SKM-1 treated with dmso at 0.1 percent for 144 hours (cell line): Measurements from ENCODE around the gene HOXA7.

Experiments used
- DNase-seq: peaks from one replicate; lab custom pipeline; 2025; ENCODE audit not compliant: unreplicated experiment; lab: John Stamatoyannopoulos, UW

Gene HOXA7

DNA sequence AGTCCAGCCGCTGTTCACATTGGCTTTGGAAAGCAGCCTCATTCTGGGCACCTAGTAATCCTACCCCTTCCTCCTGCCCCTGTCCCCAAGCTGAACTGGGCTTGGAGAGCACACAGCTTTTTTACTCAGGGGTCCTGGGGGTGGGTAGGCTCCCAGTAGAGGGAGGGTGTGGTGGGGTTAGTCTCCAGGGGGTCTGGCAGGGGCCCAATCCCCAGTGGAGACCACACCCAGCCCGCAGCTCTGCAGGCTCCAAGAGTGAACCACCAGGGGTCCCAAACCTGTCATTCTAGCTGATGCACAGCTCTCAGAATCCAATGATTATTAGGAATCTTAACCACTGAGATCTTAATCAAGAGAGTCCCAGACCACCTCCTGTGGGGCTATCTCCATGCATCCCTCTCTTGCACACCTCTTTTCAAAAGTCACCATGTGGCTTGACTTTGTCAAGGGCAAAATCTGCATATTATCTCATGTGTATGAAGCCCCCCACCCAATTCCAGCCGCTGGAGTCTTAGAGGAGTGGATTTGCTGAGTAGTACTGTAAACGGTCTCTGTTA lies 25.9 kb upstream of the HOXA7 start:
- no peak for DNase-seq

DNA sequence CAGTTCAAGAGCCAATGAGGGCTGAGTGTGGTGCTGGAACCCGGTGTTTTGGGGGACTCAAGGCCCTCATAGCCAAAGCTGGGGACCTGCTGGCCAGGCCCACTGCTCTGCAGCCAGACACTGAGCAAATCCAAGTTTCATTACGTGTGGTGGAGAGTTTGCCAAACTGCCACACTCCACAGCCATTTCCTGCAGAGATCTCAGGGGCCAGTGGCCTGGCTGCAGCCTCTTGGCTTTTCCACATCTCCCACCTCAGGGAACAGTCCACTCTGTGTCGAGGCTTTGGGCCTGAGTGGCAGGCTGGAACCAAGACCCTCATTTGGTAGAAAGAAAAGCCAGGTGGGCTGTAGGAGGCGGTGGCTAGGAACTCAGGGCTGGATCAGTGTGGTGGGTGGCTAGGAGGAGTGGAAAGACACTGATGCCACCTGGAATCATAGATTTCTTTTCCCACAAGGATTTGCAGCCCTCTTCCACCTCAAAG lies 25.4 kb upstream of the HOXA7 start:
- no peak for DNase-seq

DNA sequence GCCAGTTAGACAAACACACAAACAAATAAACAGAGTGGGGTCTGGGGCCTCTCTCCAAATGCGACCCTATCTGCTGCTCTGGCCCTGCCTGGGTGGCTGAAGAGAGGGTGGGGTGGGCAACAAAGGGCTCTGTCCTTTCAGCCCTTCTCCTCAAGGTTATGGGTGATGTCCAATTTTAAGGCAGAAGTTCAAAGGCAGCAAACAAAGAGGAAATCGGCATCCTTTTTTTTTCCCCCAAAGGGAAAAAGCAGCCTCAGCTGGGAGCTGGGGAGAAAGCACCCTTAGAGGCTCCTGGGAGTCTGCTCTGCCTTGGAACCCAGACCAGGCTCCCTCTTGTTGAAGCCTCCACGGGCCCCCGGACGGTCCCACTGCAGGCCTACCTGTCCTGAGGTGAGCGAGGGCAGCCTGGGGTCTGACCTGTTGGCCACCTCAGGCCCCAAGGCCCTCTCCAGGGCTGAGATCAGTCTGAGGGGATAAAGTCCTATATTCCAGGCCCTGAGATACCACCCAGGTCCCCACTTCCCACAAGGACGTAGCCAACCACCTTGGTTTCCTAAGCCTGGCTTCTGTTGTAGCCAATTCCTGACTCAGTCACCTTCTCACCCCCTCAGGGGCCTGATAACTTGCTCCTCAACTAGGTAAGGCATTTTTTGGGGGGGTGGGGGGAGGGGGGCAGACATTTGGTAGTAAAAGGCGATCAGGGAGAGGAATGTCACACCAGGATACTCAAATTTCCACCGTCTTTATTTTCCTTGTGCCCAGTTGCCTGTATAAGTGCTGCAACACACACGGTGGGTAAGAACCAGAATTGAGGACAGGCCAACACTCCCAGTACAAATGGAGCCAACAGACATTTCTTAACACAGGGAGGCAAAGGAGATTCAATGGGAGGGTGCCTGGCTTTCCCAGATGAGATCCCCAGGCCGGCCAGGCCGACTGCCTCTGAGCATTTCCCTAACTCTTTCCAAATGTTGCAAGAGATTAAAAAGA lies 24.3 kb upstream of the HOXA7 start:
- DNase-seq, result no peak

DNA sequence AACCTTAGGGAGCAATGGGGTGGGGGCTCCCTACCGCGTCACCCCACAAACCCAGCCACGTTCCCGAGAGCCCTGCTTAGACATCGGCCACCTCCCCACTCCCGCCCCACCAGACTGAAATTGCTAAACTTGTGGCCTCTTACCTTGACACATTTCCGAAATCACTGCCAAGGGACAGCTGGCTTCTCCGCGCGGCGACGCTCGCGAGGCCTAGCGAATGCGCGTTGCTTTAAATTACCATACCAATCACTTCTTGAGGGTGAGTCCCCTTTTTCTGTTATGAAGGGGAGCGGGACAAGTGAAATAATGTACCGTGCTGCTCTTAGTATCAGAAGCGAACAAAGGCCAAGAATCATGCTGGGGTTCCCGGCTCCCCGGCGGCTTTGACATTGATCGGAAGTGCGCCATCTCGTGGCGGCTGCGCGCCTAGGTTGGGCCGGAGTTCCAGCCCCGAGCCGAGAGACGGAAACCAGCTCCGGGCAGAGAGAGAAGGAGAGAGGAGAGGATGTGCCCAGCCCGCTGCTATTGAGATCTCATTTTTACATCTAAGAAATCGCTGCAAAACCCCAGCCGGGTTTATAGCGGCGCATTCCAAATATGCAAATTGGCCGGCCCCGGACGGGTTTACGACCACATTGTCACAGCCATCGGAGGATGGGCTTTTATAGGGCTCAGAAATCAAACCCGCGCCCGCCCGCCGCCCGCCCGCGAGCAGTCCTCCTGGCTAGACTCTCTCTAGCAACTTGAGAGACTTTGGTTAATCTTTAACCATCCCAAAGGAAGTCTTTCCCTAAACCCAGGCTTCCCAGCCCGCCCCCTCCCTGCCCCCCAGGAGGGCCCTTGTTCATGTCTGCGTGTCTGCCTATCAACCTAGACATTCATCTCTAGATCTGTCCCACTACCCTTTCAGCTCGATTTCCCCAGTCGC lies 23.3 kb upstream of the HOXA7 start:
- peak; percentile 49 for DNase-seq

DNA sequence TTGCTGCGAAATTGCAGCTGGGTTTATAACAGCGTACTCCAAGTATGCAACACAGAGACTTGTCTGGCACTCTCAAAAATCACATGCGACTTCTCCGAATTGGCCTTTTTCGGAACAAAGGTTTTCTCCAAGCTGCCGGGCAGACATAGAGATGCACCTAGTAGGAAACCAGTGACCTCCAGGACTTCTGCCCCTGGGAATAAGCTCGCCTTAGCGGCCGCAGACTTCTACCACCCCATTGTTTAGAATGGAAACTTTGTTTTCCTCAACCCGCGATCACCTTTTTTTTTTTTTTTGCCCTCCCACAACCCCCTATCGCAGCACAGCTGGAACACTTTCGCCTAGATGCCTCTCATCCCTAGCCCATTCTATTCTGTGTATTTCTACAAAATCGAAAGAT lies 22.6 kb upstream of the HOXA7 start:
- DNase-seq, result no peak

DNA sequence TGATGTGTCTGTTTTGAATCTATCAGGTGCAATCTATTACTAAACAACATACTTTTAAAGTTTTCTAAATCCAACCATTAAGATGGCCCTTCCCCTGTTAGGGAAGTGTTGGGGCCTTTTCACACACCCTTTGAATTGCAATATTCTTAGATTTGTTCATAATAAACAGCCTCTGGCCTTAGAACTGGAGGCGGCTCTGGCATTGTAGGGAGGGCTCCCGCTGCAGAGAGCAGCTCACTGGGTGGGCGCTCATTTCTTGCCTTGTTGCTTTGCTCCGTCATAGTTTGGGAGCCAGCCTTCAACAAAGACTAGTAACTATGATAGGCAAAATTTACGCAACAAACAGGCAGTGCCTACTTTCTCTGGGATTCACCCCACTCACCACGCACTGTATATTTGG lies 21.9 kb upstream of the HOXA7 start:
- no peak for DNase-seq

DNA sequence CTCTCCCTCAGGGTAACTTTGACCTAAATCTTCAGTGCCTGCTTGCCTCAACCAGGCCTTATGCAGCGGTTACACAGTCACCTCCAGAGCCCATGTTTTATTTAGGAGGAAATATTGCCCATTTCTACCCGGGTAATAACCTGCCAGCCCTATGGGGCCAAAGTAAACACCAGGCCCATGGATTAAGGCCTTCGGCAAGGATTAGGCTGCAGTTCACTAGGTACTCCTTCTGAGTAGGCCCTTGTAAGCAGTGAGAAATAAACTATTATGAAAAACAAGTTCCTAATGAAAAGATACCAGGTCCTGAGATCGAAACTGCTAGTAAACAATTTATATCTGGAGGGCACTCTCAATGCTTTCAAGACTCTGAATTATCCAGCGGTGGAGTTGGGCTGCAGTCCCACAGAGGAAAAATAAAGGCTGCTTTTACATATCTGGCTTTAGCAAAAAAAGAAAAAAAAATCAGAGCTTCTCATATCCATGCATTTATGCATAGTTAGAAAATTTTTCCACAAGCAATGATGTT lies 21.4 kb upstream of the HOXA7 start:
- DNase-seq, result no peak

DNA sequence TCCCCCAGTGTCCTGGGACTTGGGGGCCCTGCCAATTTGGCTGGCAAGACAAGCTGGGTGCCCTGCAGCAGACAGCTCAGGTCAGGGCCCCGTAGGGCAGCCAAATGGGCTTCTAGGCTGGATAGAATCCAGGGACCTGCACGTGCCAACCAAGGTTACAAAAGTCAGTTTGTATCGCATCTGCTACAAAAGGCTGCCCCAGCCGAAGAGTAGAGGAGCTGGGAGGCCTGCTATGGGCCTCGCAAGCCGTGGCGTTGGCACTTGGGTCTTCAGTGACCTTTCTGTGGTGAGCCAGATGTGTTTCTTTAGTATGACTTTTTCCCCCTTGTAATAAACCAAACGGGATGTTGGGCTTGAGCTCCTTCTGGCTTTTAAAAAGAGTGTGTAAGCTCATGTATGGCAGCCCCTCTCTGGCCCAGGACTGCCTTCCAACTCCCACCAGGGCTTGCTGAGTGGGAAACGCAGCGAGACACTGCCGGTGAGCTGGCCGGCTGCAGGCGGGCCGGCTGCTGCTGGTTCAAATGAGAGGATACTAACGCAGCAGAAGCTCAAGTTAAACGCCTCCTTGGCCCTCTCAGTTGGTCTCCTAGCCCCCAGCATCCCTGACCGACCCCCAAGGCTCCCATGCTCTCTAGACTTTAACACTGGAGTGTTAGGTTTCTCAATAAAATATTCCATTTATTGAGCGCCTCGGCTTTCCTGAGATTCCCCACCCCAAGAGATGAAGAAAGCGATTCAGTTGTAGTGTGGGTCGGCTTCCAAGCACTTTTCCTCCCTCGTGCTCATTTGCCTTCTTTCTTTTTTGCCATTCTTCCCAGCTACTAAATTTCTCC lies 20.7 kb upstream of the HOXA7 start:
- DNase-seq, result no peak

DNA sequence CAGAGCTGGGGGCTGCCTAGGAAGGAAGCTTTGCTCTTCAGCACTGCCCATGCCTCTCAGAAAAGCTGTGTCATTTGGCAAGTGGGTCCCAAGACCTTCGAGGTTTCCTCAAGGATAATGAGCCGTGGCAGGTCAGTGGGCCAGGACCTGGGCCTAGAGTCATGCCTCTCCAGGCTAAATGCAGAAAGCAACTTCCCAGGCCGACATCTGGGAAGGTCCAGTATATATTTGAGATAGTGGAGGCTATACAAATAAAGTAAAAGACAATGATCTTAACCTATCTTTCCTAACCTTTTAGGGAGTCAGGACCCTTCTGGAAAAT lies 20.0 kb upstream of the HOXA7 start:
- DNase-seq, result no peak

DNA sequence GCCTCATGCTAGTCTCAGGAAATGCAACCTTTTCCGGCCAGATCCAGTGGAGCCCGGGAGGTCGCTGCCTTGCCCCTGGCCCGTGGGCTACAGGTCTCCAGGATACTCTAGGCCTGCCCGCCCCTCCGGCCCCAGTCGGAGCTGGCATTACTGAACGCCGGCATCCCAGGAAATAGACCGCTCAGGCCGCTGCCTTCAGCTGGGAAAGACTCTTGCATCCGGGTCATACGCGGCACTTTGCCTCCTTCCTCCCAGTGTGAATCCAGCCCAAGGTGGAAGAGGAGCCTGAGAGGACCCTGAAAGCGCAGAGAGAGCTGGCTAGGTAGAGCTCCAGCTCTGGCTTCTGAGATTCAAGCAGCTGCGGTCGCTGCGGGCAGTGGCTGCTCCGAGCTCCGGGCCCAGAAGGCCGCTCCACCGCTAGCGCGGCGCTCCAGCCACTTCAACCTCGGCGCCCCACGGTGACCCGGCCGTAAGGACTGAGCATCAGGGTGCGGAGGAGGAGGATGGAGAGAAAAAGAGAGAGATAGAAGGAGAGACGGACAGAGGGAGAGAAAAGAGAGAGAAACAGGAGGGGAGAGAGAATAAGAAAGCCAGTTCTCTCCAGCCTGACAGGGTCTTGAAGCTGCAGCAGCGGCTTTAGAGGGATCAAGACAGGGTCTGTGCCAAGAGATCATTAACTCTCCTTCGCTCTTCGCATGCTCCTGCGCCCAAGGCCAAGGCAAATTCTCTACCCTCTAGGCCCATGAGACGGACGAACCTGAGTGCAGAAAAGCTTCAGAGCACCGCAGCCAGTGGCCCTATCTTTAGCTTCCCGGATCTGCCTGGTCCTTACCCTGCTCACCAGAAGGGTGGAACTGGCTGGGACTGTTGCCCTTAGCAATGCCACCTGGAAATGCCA lies 19.4 kb upstream of the HOXA7 start:
- DNase-seq, result no peak

DNA sequence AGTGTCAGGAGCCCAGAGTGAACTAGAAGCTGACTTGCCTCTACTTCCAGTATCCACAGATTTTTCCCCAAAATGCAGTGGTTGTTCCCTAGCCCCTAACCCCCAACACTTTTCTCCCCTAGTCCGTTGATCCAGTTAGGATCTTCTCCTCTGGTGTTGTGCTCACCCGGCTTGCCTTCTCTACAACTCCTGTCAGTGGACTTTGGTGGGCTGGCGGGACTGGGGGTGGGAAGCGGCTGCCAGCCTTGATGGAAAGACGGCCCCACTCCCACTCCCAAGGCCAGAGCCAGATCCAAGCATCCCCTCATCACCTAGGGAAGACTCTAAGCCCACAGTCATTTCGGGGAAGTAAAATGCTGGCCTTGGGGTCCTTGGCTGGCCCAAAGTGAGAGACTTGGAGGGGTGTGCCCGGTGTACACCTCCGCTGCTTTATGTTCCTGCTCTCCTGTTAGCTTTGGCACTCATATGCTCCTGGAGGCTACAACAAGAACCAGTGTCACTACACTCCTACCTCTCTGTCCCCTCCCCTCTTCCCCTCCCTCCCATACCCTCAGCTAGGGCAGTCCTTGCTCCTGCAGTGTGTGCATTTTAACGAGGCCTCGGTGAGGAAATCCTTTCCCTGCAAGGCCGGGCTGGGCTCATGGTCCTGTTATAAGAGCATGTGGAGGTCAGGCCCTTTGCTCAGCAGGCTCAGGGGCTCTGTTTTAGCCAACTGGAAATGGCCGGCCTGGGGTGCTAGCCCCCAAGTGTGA lies 18.6 kb upstream of the HOXA7 start:
- no peak for DNase-seq

DNA sequence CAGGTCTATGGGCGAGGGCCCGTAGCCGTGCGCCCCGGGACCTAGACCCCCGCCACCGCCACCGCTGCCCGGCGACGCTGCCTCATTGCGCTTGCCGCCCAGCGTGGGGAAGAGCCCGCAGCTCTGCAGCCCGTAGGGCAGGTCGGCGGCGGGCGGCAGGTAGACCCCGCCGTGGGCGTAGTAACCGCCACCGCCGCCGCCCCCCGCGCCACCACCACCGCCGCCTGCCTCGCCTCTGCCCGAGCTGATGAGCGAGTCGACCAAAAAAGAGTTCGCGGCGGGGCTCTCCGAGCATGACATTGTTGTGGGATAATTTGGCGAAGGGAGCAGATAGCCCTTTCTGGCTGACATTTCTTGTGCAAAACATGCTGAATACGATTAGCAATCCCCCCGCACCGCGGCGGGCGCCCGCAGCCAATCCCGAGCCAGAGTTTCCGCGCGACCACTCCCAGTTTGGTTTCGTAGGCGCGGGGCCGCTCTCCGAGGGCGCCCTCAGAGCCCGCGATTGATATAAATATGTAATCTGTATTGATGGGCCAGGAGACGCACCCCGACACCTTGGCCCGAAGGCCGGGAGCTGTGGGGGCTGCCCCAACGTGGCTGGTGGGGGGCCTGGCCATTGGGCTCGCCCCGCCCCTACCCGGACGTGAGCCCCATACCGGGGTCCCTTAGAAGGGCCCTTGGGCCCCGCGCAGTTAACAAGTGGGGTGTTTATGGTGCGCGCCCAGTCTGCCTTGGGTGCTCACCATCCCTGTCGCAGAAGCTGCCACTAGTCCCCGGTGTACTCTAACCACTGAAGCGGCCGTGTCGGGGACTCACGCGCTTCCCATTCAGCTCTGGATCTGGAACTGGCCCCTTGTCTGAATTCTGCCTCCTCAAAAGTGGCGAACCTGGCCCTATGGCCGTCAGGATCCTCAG lies 17.7 kb upstream of the HOXA7 start, which contains the start of gene HOXA10:
Gene HOXA10 (minus strand): TSS at position 365 of the 918 bp plus-strand sequence. CDS start 14 bp downstream, at position 351.
- DNase-seq, result no peak

DNA sequence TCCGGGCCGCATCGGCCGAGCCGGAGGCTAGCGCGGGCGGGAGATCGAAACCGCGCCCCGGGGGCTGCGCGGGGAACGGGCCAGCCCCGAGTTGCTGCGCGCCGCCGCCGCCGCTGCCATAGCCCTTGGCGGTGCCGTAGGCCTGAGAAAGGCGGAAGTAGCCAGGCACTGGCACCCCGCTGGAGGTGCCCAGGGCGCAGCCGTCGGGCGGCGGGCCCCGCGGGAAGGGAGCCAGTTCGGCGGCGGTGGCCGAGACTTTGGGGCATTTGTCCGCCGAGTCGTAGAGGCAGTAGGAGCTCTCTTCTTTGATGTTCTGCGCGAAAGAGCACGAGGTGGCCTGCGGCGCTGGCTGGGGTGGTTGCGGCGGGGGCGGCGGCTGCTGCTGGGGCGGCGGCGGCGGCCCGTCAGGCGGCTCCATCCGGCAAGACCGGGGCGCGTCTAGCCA lies 17.1 kb upstream of the HOXA7 start:
- DNase-seq, result peak; percentile 38

DNA sequence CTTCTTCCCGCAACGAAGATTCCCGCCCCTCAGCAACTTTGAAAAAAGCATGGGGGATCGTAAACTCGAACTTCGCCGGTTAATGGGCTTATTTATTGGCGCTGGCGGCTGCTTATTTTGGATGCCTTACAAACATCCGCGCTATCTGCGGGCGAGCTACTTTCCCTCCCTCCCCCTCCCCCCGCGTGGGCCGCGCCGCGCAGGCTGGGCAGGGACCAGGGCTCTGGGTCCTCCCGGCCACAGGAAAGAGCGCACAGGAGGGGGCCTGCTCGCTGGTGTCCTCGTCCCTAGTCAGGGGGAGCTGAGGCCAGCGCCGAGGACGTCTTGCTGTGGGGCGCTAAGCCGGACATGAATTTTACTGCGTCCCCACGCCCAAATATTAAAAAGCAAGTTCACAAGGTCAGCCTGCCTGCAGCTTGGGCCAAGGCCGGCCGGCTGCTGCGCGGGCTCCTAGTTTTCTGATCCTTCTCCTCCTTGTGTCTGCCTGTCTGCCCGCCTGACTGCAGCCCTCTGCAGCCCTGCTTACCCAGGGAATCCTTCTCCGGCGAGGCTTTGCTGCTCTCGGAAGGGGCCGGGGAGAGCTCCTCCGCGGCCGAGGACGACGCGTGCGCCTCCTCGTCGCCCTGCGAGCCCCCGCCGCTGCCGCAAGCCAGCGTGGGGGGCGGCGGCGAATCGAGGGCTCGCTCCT lies 16.5 kb upstream of the HOXA7 start:
- DNase-seq, result no peak

DNA sequence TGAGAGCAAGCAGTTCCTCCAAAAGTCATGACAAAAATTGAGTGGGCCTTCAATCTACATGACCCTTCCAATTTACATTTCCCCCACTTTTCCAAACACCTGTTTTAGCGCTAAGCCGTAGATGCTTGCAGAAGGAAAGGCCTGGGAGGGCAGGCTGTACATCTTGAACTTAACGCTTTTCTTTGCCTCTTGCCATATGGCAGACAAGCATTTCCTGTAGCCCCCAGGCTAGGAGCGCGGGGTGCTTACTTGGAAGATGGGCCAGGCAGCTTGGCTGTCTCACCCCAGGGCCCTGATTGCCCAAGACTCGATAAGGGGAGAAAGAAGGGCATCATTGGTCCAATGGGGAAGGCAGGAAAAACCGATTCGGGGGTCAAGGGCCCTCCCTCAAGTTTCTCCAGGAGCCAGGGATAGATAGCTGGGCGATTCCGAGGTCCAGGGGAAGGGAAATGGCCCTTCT lies 15.9 kb upstream of the HOXA7 start:
- no peak for DNase-seq

DNA sequence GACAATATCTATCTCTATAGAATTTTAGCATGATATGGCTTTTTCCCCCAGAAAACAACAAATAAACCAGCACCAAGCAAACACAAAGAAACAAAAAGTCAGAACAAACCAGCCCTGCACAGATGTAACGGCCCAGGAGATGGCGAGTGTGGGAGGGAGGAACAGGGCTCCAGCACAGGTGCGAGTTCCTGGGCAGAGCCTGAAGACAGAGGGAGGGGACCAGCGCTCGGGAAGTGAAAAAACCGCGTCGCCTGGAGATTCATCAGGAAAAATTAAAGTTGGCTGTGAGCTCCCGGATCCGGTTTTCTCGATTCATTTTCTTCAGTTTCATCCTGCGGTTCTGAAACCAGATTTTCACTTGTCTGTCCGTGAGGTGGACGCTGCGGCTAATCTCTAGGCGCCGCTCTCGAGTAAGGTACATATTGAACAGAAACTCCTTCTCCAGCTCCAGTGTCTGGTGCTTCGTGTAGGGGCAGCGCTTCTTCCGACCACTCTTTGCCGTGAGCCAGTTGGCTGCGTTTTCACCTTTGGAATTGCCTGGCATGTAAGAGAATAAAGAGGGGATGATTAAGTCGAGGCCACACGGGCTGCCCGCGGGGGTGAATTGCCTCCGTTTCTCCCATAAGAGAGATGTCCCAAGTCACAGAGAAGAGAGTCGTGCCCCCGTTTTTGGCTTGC lies 15.3 kb upstream of the HOXA7 start:
- peak; percentile 30 for DNase-seq
